Activated CD4-positive, CD25-positive, alpha-beta regulatory T cell treated with anti-CD3 and anti-CD28 coated beads, Interleukin-2, amount 50 U/mL, for 72 hours (primary cell): Measurements from ENCODE around the gene DDC.

Experiments used
- DNase-seq: peaks from one replicate; pipeline ENCODE4 v3.0.0; 2021

DDC gene

DNA sequence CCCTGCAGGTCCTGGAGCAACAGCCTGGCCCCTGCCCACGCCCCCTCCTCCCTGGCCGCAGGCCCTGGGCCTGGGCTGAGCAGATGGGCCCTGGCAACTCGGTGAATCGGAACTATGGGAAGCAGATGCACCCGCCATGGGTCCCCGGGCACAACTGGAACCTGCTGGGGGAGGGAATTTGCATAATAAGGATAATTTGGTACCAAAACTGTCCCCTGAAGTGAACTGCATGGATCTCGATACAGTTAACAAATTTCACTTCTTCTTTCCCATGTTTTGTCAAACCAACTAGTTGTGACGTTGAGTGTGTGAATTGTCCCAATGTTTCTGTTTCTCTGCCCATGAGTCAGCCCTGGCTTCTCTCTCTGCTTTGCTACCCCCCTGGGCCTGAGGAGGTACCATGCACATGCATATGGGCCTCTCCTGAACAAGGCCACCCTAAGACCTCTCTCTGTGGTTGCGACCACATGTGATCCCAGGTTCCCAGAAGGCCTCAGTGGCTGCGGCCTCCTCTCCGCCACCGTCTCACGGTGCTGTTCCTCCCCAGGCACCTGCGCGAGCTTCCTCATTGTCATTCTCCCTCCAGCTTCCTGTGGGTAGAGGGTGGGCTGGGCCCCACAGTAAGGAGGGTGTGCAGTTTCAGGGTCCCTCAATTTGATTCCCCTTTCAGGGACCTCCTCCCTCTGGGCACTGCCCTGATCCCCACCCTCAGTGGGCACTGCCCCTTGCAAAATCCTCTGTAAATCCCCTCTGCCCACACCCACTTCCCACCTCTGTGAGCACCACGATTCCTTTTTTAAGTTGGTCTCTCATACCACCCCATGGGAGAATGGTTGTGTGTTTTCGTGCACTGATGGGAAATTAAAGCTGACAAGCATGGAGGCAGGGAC, 155.1 kb downstream of the DDC start:
- DNase-seq = no peak
